OCI-LY3 (cell line): Measurements from ENCODE around the gene MEX3A.
"Not testable (repeated sequence)": the region's sequence is repeated elsewhere in the genome, so short reads cannot be mapped to it uniquely, and the experiment has no call there.

Source experiments
- CTCF ChIP-seq: fragments of 200-600, 300-600 bp; sonication (generic); IDR thresholded peaks from 2 replicates; pipeline ENCODE4 v1.5.1; 2014; ENCODE audit warnings: antibody characterized with exemption, low read length, low read depth
- EZH2phosphoT487 ChIP-seq: fragments of 200-600 bp; shearing (Covaris generic); IDR thresholded peaks from 2 replicates; pipeline ENCODE4 v1.6.1; 2018; ENCODE audit warnings: antibody characterized with exemption, mixed run types, low read depth

GRCh38 chr1:156125544-156125943 lies 43.3 kb upstream of the MEX3A start:
- TF ChIP-seq CTCF, EZH2phosphoT487: not testable (repeated sequence)
